ENCODE data around the gene EARS2. TPM values are rescaled to one million over a fixed set of nuclear protein-coding genes. Genes with fewer than 3 reads are reported as not detected.

EARS2 gene
- total RNA-seq, 1 experiment from 2014 or later: 55.9 TPM

- peaks cover 9% of the 10 kb centered on the region; the same call in 1 of the 2 replicates for H3K4me1 Mint-ChIP-seq
- CTCF ChIA-PET: no interaction called here
- peaks cover 66% of the 10 kb centered on the region for H3K36me3 Mint-ChIP-seq
Observed at GRCh38 chr16:23562505-23562904, 5.4 kb upstream of the EARS2 start.

More at GRCh38 chr16:23562505-23562904, 5.4 kb upstream of the EARS2 start:
- no peak for ATAC-seq
- H3K27me3 Mint-ChIP-seq (ENCODE audit: low read depth): no peaks in the 10 kb centered on the region
- DNase-seq (ENCODE audit: low spot score): no peak
- POLR2A ChIA-PET: no interaction called here
- 0 out of 2 replicates have a peak overlapping the region, but pooled peaks have one; percentile 19 for H3K27ac Mint-ChIP-seq
- no peak overlapping the region for H3K4me3 Mint-ChIP-seq
- no peaks in the 10 kb centered on the region for H3K9me3 Mint-ChIP-seq
- no peak for TF ChIP-seq CTCF (IDR thresholded peaks at IDR 0.05)
- TF ChIP-seq E2F1 (CRISPR knock-in tag; IDR thresholded peaks at IDR 0.05): no peak
- TF ChIP-seq ESRRA (CRISPR knock-in tag; IDR thresholded peaks at IDR 0.05; ENCODE audit: borderline replicate concordance): no peak
- no peak for TF ChIP-seq TP53 (CRISPR knock-in tag; IDR thresholded peaks at IDR 0.05)
- TF ChIP-seq USF2 (CRISPR knock-in tag; IDR thresholded peaks at IDR 0.05): no peak
- no peak for TF ChIP-seq CDX4 (CRISPR knock-in tag; IDR thresholded peaks at IDR 0.05; ENCODE audit: borderline replicate concordance)
- no peak for TF ChIP-seq CBFB (CRISPR knock-in tag; IDR thresholded peaks at IDR 0.05; ENCODE audit: low read depth)
- no peak for TF ChIP-seq OVOL2 (CRISPR knock-in tag; IDR thresholded peaks at IDR 0.05; ENCODE audit: borderline replicate concordance)
- no peak for TF ChIP-seq PRDM15 (CRISPR knock-in tag; IDR thresholded peaks at IDR 0.05)
- no peak for TF ChIP-seq ZNF232 (CRISPR knock-in tag; IDR thresholded peaks at IDR 0.05)
- TF ChIP-seq ZBTB21 (CRISPR knock-in tag; IDR thresholded peaks at IDR 0.05; ENCODE audit: borderline replicate concordance): no peak
- no peak for TF ChIP-seq ATF3 (CRISPR knock-in tag; conservative IDR thresholded peaks at IDR 0.05)
- TF ChIP-seq MAX (CRISPR knock-in tag; IDR thresholded peaks at IDR 0.05): no peak
- no peak for TF ChIP-seq FOXK1 (CRISPR knock-in tag; IDR thresholded peaks at IDR 0.05)

Measured in WTC11 (cell line).